MCF 10A (cell line): ENCODE results near the gene TMEM143. TPM values are rescaled to one million over a fixed set of nuclear protein-coding genes. Genes with fewer than 3 reads are reported as not detected.

Experiments used
- BruUV-seq: library from RNA; stranded (reverse); fragments of 400-500 nt; replicated peaks from 2 replicates; lab custom pipeline; 2021; lab: Mats Ljungman, UMichigan
- CTCF ChIA-PET: fragments of 300-600 bp; sonication (Branson Sonifier 250); formaldehyde crosslinking; extraction: SDS; loops from one replicate; lab custom pipeline; 2021; ENCODE audit warnings: antibody characterized with exemption, inconsistent platforms; lab: Yijun Ruan, JAX
- POLR2A ChIA-PET: fragments of 300-600, 350-650 bp; sonication (Branson Sonifier 250); formaldehyde crosslinking; extraction: SDS; loops from one replicate; lab custom pipeline; 2020; ENCODE audit warnings: antibody characterized with exemption, inconsistent platforms; lab: Yijun Ruan, JAX
- DNase-seq: peaks from one replicate; pipeline ENCODE4 v3.0.0-alpha.2; 2018; ENCODE audit not compliant: unreplicated experiment
- H3K27ac Mint-ChIP-seq: one replicate; pipeline ENCODE4 v1.8.0; 2022; ENCODE audit warnings: mild to moderate bottlenecking, low read depth, mixed read lengths; ENCODE audit not compliant: unreplicated experiment
- H3K27me3 Mint-ChIP-seq: one replicate; pipeline ENCODE4 v1.8.0; 2022; ENCODE audit warnings: mixed read lengths; ENCODE audit not compliant: insufficient read depth, unreplicated experiment
- H3K36me3 Mint-ChIP-seq: one replicate; pipeline ENCODE4 v1.8.0; 2022; ENCODE audit warnings: mild to moderate bottlenecking, moderate library complexity, mixed read lengths; ENCODE audit not compliant: insufficient read depth, unreplicated experiment
- H3K4me1 Mint-ChIP-seq: one replicate; pipeline ENCODE4 v1.8.0; 2022; ENCODE audit warnings: mixed read lengths; ENCODE audit not compliant: insufficient read depth, unreplicated experiment
- H3K4me3 Mint-ChIP-seq: one replicate; pipeline ENCODE4 v1.8.0; 2022; ENCODE audit warnings: mild to moderate bottlenecking, moderate library complexity, mixed read lengths; ENCODE audit not compliant: unreplicated experiment
- H3K9me3 Mint-ChIP-seq: one replicate; pipeline ENCODE4 v1.8.0; 2022; ENCODE audit warnings: mixed read lengths; ENCODE audit not compliant: unreplicated experiment
- intact Hi-C: fragments of 100-400 bp; cut with micrococcal nuclease; formaldehyde crosslinking; loops from 2 replicates; pipeline ENCODE4 v1.14.1; 2022
- total RNA-seq: library from RNA; stranded (reverse); gene quantifications from 2 replicates; pipeline ENCODE4 v1.2.3, GENCODE V29; 2022
- TF ChIP-seq, protein P1 (sequence below): fragments of 200-600 bp; IDR thresholded peaks from one replicate; pipeline ENCODE4 v1.8.0; 2022; ENCODE audit warnings: antibody characterized with exemption, mild to moderate bottlenecking; ENCODE audit not compliant: unreplicated experiment

TMEM143 gene
- total RNA-seq, 1 experiment from 2014 or later, result 6.0 TPM

GRCh38 chr19:48287748-48288147 is 76.0 kb downstream of the TMEM143 start:
- intact Hi-C loops, result no loop called here
- no peaks in the 10 kb centered on the region for H3K36me3 Mint-ChIP-seq
- CTCF ChIA-PET, result interaction anchor here (0.6 to 1.1 kb wide), 3 partner anchors 15 to 1208 kb away, joined by 3 to 5 read pairs (median 3); no protein-coding TSS in a partner anchor
- no TSS peak for BruUV-seq
- POLR2A ChIA-PET, result interaction anchor here (0.7 kb wide), 1 partner anchor 278 kb away, joined by 3 read pairs; no protein-coding TSS in a partner anchor
- DNase-seq, result no peak
- no peak overlapping the region for H3K4me3 Mint-ChIP-seq
- H3K9me3 Mint-ChIP-seq, result peaks cover 19% of the 10 kb centered on the region
- H3K4me1 Mint-ChIP-seq, result no peaks in the 10 kb centered on the region
- no peak overlapping the region for H3K27ac Mint-ChIP-seq
- TF ChIP-seq, protein P1, sequence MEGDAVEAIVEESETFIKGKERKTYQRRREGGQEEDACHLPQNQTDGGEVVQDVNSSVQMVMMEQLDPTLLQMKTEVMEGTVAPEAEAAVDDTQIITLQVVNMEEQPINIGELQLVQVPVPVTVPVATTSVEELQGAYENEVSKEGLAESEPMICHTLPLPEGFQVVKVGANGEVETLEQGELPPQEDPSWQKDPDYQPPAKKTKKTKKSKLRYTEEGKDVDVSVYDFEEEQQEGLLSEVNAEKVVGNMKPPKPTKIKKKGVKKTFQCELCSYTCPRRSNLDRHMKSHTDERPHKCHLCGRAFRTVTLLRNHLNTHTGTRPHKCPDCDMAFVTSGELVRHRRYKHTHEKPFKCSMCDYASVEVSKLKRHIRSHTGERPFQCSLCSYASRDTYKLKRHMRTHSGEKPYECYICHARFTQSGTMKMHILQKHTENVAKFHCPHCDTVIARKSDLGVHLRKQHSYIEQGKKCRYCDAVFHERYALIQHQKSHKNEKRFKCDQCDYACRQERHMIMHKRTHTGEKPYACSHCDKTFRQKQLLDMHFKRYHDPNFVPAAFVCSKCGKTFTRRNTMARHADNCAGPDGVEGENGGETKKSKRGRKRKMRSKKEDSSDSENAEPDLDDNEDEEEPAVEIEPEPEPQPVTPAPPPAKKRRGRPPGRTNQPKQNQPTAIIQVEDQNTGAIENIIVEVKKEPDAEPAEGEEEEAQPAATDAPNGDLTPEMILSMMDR, result no peak
- no peaks in the 10 kb centered on the region for H3K27me3 Mint-ChIP-seq

- Mint-ChIP-seq H3K4me1 (no peaks in the 10 kb centered on the region), H3K27ac (no peak overlapping the region), H3K36me3 (no peaks in the 10 kb centered on the region), H3K4me3 (no peak overlapping the region), H3K9me3 (peaks cover 19% of the 10 kb centered on the region), H3K27me3 (no peaks in the 10 kb centered on the region)
- POLR2A ChIA-PET, result no interaction called here
- no TSS peak for BruUV-seq
- DNase-seq, result no peak
- TF ChIP-seq, protein P1, result no peak
- CTCF ChIA-PET, result interaction anchor here (0.7 kb wide), 1 partner anchor 205 kb away, joined by 4 read pairs; no protein-coding TSS in a partner anchor
- intact Hi-C loops, result no loop called here
Observed at GRCh38 chr19:48284896-48285295, 78.8 kb downstream of the TMEM143 start.

DNA sequence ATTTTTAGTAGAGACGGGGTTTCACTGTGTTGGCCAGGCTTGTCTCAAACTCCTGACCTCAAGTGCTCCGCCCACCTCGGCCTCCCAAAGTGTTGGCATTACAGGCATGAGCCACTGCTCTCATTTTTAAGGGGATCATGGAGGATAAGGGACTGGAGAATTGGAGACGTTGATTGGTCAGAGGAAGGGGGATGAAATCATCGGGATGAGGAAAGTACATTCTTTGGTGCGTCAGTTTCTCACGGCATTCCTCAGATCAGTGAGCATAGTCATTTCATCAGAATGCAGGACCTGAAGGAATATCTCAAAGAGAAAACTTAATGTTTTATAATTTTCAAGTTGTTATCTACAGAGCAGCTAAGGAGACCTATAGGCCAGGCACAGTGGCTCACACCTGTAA is 79.8 kb downstream of the TMEM143 start:
- intact Hi-C loops, result no loop called here
- ChIA-PET POLR2A (no interaction called here), CTCF (interaction anchor here (0.7 kb wide), 1 partner anchor 17 kb away, joined by 3 read pairs; no protein-coding TSS in a partner anchor)
- Mint-ChIP-seq H3K9me3 (peaks cover 19% of the 10 kb centered on the region), H3K27ac (no peak overlapping the region), H3K27me3 (no peaks in the 10 kb centered on the region), H3K4me1 (no peaks in the 10 kb centered on the region), H3K36me3 (no peaks in the 10 kb centered on the region), H3K4me3 (no peak overlapping the region)
- BruUV-seq, result no TSS peak
- DNase-seq, result no peak
- TF ChIP-seq, protein P1, result no peak

Other genes with a start within 250 kb of the TMEM143 start
- 12.2 and 14.6 TPM in 2 replicates for gene LIG1, start 193.6 kb downstream of the TMEM143 start, total RNA-seq
- gene ZSWIM9, start 193.3 kb downstream of the TMEM143 start, total RNA-seq, result 4.8 and 5.5 TPM in 2 replicates
- gene CARD8, start 108.0 kb downstream of the TMEM143 start, total RNA-seq, result 16.0 and 24.0 TPM in 2 replicates
- not detected in 2 replicates for gene ZNF114, start 93.9 kb downstream of the TMEM143 start, total RNA-seq
- 190 and 198 TPM in 2 replicates for gene EMP3, start 38.4 kb downstream of the TMEM143 start, total RNA-seq
- gene SYNGR4, start 427 bp upstream of the TMEM143 start, total RNA-seq, result not detected in 2 replicates
- 113 and 134 TPM in 2 replicates for gene KDELR1, start 27.6 kb upstream of the TMEM143 start, total RNA-seq
- 0.35 and 0.39 TPM in 2 replicates for gene GRIN2D, start 29.7 kb upstream of the TMEM143 start, total RNA-seq
- gene GRWD1, start 82.0 kb upstream of the TMEM143 start, total RNA-seq, result 45.1 and 55.8 TPM in 2 replicates
- 1.6 and 2.7 TPM in 2 replicates for gene KCNJ14, start 91.6 kb upstream of the TMEM143 start, total RNA-seq
- gene CYTH2, start 105.4 kb upstream of the TMEM143 start, total RNA-seq, result 70.3 and 72.2 TPM in 2 replicates
- 0.37 and 0.47 TPM in 2 replicates for gene LMTK3, start 147.9 kb upstream of the TMEM143 start, total RNA-seq
- gene SULT2B1, start 188.2 kb upstream of the TMEM143 start, total RNA-seq, result not detected in 2 replicates
- gene SPACA4, start 242.8 kb upstream of the TMEM143 start, total RNA-seq, result not detected in 2 replicates